ENCODE results near the gene BCAS4.

The BCAS4 gene

DNA sequence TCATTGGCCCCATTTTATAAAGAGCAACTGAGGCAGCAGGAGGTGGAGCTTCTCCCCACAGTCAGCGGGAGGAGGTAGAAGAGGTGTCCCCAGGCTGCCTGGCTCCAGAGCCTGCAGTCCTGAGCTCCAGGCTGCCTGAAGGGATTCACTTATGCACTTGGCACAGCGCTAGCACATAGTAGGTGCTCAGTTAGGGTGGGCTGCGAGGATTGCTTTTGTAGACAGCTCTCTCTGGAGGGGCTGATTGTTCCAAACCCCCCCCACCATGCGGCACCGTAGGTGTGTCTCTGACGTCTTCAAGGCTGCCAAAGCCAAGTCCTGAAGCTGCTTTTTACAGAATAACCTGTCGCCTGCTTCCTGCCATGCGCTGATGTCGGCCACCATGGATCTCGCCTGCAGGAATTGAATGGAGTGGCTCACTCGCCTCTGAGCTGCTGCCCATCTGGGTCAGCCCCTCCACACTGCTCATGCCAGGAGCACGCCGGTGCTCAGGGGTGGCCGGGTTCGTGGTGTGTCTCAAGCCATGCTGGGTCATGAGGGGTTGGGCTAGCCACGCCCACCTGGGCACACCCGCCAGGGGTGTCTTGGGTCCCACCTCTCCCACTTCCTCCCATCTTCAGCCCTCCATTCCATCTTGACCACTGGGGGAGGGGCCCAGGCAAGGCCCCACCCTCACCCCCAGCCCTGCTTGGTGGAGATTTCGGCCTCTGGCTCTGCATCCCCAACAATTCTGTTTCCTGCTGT is 59.8 kb downstream of the BCAS4 start:
- no peak for DNase-seq (ENCODE audit: low read depth)
- no peak overlapping the region for H3K4me3 ChIP-seq (ENCODE audit: low read depth, low read length)
- TF ChIP-seq, protein P1, sequence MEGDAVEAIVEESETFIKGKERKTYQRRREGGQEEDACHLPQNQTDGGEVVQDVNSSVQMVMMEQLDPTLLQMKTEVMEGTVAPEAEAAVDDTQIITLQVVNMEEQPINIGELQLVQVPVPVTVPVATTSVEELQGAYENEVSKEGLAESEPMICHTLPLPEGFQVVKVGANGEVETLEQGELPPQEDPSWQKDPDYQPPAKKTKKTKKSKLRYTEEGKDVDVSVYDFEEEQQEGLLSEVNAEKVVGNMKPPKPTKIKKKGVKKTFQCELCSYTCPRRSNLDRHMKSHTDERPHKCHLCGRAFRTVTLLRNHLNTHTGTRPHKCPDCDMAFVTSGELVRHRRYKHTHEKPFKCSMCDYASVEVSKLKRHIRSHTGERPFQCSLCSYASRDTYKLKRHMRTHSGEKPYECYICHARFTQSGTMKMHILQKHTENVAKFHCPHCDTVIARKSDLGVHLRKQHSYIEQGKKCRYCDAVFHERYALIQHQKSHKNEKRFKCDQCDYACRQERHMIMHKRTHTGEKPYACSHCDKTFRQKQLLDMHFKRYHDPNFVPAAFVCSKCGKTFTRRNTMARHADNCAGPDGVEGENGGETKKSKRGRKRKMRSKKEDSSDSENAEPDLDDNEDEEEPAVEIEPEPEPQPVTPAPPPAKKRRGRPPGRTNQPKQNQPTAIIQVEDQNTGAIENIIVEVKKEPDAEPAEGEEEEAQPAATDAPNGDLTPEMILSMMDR (conservative IDR thresholded peaks at IDR 0.05; ENCODE audit: low read depth, low read length): no peak

DNA sequence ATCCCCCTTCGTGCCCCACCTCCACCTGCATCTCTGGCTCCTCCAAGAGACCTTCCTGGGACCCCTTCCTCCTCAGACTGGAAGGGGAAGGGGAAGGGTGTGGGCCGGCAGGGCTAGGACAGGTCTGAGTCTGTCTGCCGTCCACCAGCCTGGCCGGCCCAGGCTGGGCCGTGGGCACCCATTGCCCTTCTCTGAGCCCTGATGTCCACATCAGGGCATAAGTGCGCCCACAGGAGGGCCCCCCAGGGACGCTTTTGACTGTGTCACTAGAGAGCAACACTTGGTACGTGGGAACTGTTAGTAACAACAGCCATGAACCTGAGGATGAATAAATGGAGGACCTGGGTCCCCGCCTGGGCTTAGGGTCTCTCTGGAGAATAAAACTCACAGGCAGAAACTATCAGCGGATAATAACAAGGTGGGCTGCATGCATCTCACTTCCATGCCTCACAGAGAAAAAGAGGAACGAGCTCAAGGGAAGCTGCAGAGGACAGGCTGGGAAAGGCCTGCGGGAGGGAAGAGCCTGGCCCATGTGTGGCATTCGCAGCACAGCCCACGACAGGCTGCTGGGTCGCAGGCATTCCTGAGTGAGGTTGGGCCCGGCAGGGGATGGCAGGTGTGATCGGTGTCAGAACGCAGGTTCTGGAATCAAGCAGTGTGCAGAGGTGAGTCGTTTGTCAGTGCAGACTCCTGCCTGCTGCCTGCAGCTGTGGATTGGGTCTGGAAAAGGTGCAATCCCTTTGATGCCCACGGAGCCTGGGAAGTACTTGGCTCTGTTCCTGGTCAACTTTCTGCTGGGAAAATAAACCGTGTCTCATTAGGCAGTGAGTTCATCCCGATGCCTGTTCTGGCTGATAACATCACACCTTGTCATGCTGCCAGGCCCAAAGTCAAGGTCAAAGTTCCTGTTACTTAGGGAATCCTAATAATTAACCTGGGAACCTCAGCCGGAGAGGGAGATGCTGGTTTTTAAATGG is 60.9 kb downstream of the BCAS4 start:
- H3K4me3 ChIP-seq (ENCODE audit: low read depth, low read length): no peak overlapping the region
- TF ChIP-seq, protein P1 (conservative IDR thresholded peaks at IDR 0.05; ENCODE audit: low read depth, low read length): no peak
- no peak for DNase-seq (ENCODE audit: low read depth)

DNA sequence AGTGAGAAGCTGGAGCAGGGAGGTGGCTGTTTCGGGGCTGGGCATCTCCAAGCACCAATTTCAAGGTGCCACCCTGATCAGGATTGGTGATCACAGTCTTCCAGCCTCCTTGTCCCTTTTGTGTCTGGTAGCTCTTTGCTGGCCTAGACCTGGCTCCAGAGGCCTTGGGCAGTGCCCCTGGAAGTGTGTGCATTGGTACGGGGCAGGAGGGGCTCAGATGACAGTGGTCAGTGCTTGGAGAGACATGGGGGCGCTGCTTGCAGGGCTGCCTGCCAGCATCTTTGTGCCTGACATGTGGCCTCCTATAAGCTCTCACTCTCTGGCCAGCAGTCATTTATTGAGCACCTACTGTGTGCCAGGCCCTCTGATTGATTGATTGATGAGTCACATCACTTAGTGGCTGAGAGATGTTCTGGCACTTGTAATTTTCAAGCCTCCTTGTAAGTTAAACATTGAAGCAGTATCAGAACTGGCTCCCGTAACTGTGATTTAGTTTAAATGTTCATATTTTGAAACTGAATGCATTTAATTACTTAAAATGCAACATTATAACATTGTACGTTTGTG is 61.7 kb downstream of the BCAS4 start:
- no peak for DNase-seq (ENCODE audit: low read depth)
- no peak overlapping the region for H3K4me3 ChIP-seq (ENCODE audit: low read depth, low read length)
- TF ChIP-seq, protein P1 (conservative IDR thresholded peaks at IDR 0.05; ENCODE audit: low read depth, low read length): no peak

DNA sequence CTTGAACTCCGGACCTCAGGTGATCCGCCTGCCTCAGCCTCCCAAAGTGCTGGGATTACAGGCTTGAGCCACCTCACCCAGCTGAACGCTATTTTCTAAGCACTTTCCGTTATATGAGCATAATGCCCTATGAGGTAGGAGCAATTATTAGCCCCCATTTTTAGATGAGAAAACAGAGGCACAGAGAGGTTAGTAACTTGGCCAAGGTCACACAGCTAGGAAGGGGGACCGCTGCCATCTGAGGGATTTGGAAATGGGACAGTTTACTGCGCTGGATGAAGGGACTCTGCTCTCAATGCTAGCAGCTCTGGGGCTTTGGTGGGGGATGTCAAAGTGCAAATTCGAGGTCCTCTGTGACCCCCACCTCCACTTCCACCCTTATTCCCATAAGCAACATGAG is 62.5 kb downstream of the BCAS4 start:
- TF ChIP-seq, protein P1 (conservative IDR thresholded peaks at IDR 0.05; ENCODE audit: low read depth, low read length): no peak
- no peak for DNase-seq (ENCODE audit: low read depth)
- no peak overlapping the region for H3K4me3 ChIP-seq (ENCODE audit: low read depth, low read length)

DNA sequence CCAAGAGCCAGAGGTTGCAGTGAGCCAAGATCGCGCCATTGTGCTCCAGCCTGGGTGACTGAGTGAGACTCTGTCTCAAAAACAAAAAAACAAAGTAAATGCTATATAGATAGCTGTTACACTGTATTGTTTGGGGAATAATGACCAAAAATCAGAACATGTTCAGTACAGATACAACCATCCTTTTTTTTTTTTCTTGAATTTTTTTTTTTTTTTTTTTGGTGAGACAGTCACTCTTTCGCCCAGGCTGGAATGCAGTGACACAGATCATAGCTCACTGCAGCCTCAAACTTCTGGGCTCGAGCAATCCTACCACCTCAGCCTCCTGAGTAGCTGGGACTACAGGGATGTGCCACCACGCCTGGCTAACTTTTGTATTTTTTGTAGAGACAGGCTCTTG is 63.7 kb downstream of the BCAS4 start:
- no peak for DNase-seq (ENCODE audit: low read depth)
- TF ChIP-seq, protein P1 (conservative IDR thresholded peaks at IDR 0.05; ENCODE audit: low read depth, low read length): no peak
- H3K4me3 ChIP-seq (ENCODE audit: low read depth, low read length): no peak overlapping the region

DNA sequence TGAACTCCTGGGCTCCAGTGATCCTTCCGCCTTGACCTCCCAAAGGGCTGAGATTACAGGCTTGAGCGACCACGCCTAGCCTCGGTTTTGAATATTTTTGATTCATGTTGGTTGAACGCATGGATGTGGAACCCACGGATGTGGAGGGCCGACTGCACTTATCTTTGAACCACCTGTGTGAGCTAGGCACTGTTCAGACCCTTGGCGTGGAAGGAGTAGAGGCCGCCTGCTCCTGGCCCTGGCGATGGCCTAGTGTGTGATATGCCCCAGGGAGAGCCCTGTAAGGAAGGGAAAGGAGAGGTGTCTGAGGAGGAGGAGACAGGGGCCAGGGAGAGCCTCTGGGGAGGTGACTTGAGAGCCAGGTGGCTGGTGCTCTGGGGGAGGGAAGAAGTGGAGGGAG is 64.3 kb downstream of the BCAS4 start:
- no peak for DNase-seq (ENCODE audit: low read depth)
- TF ChIP-seq, protein P1 (conservative IDR thresholded peaks at IDR 0.05; ENCODE audit: low read depth, low read length): no peak

More for the DNA sequence above, 64.3 kb downstream of the BCAS4 start:
- H3K4me3 ChIP-seq (ENCODE audit: low read depth, low read length): no peak overlapping the region

Measured in choroid plexus epithelial cell (primary cell).